ENCODE results near the gene SSR4. TPM values are rescaled to one million over a fixed set of nuclear protein-coding genes. Genes with fewer than 3 reads are reported as not detected.
"Not testable (repeated sequence)": the region's sequence is repeated elsewhere in the genome, so short reads cannot be mapped to it uniquely, and the experiment has no call there.

The SSR4 gene
- total RNA-seq, 3 donors from 2014 or later = 295 to 341 (median 296) TPM

DNA sequence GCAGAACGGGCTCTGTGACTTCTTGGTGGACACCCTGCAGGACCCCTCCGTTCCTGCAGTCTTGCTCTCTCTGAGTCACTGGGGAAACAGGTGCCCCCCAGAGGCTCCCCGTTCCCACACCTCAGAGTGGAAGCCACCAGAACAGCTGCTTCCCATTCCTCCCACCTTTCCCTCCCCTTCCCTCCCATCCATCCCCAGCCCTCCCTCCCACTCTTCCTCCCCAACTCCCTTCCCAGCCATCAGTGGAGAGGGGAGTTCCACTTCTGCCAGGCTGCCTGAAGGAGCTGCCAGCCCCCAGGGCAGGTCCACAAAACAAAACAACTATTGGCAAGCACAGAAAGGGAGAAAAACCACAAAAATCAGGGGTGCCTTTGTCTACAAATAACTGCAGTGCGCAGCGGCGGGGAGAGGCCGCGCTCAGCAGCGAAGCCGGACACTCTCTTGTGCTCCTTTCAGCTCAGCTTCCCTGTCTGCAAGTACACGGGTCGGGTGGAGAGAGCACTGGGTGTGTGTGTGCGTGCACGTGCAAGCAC lies 8.1 kb downstream of the SSR4 start:
- no peaks in the 10 kb centered on the region for H3K27me3 Mint-ChIP-seq (ENCODE audit: low read depth)
- H3K4me1 Mint-ChIP-seq (ENCODE audit: low read depth) = no peaks in the 10 kb centered on the region
- no peaks in the 10 kb centered on the region for H3K36me3 Mint-ChIP-seq (ENCODE audit: insufficient read depth)
- ATAC-seq (peak in 1 of 2 donors; percentile 3), DNase-seq (no peak)
- H3K9me3 Mint-ChIP-seq = no peaks in the 10 kb centered on the region
- H3K4me3 Mint-ChIP-seq = no peak overlapping the region

DNA sequence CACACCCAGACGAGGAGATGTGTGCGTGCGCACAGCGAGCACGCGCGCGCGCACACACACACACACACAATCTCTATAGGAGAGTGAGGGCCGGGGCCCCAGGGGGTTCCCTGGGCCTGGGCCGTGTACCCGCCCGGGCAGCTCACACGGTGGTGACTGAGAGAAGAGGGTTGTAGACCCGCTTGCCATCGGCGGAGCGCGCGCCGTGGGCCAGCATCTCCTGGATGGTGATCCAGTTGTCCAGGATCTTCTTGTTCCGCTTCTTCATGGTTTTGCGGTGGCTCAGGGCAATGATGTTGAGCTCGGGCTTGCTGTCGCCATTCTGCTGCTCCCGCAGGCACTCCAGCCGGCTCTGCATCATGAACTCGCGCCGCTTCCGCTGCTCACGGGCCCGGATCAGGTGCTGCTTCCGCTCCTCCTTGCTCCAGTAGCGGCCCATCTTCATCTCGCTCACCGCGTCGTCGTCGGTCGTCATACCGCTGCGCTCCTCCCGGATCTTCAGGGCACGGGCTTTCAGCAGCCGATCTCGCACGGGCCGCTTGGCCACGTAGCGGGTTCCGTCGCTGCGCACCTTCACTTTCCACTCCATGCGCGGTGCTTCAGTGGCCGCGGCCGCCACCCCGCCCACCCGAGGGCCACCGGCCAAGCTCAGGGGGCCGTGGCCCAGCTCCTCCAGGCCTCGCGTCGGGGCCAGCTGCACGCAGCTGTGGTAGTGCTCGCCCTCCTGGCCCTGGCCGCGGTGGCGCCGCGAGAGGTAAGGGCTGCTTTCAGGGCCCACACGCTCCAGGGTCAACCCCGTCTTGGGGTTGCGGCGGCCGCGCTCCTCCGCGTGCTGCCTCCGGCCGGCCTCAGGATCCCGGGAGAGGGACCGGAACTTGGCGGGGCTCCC lies 9.0 kb downstream of the SSR4 start:
- no peaks in the 10 kb centered on the region for H3K4me1 Mint-ChIP-seq (ENCODE audit: low read depth)

DNA sequence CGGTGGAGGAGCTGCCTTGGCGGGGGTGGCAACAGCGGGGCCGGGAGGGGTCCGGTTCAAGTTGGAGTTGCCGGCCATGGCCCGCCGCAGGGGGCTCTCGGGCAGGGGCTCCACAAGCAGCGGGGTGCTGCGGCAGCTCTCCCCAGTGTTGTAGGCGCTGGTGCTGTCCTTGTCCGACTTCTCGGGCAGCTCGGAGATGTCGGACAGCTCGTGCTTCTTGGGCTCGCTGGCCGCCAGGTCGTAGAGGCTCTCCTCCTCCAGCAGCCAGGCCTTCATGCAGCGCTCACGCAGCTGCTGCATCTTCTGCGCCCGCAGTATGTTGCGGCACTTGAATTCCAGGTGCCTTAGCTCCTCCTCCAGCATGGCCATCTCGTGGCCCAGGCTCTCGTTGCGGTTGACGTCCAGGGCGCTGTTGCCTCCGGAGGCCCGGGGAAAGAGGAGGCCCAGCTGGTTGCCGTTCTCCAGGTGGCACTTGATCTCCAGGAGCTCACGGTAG lies 9.7 kb downstream of the SSR4 start:
- no peak for DNase-seq
- no peaks in the 10 kb centered on the region for H3K27me3 Mint-ChIP-seq (ENCODE audit: low read depth)
- ATAC-seq = no peak
- H3K36me3 Mint-ChIP-seq (ENCODE audit: insufficient read depth) = no peaks in the 10 kb centered on the region
- H3K9me3 Mint-ChIP-seq = no peaks in the 10 kb centered on the region
- no peak overlapping the region for H3K4me3 Mint-ChIP-seq
- no peaks in the 10 kb centered on the region for H3K4me1 Mint-ChIP-seq (ENCODE audit: low read depth)

More for the DNA sequence above, 9.0 kb downstream of the SSR4 start:
- no peaks in the 10 kb centered on the region for H3K27me3 Mint-ChIP-seq (ENCODE audit: low read depth)
- H3K4me3 Mint-ChIP-seq = no peak overlapping the region
- DNase-seq (no peak), ATAC-seq (no peak)
- no peaks in the 10 kb centered on the region for H3K9me3 Mint-ChIP-seq
- no peaks in the 10 kb centered on the region for H3K36me3 Mint-ChIP-seq (ENCODE audit: insufficient read depth)

DNA sequence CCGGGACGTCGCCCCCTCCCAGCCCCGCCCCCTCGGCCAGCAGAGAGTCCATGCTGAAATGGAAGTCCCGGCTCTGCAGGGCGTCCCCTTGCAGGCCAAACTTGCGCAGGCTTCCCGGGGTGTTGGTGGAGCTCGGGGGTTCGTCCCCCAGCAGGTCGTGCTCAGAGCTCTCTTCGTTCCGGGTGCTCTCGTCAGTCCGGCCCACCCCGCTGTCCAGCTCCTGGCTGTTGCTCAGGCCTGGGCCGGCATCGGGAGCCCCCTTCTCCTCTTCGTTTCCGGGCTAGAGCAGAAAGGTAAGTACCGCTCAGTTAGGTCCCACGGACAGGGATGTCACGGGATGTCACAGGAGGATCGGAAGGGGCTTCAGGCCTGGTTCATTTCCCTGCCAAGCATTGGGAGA lies 10.2 kb downstream of the SSR4 start:
- H3K36me3 Mint-ChIP-seq (ENCODE audit: insufficient read depth) = no peaks in the 10 kb centered on the region
- no peak overlapping the region for H3K4me3 Mint-ChIP-seq
- ATAC-seq (no peak), DNase-seq (no peak)
- H3K27me3 Mint-ChIP-seq (ENCODE audit: low read depth) = no peaks in the 10 kb centered on the region
- H3K9me3 Mint-ChIP-seq = no peaks in the 10 kb centered on the region
- H3K4me1 Mint-ChIP-seq (ENCODE audit: low read depth) = no peaks in the 10 kb centered on the region

DNA sequence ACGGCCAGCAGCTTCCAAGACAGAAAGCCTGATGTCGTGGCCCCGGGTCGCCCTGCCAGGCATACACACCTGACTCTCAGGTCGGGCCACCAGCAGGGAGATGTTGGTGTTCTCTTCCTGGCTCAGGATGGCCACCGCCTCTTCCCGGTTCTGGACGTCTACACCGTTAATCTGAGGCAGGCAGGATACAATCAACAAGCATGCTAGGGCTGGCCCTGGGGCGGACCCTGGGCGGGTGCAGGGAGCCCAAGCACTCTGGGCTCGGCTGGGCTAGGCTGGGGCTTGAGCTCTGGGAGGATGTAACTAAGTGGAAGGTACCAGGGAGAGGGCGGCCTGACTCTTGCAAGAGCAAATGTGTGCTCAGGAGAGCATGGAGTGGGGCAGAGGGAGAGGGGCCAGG lies 11.0 kb downstream of the SSR4 start:
- ATAC-seq (no peak), DNase-seq (no peak)
- H3K36me3 Mint-ChIP-seq (ENCODE audit: insufficient read depth) = no peaks in the 10 kb centered on the region
- H3K4me1 Mint-ChIP-seq (ENCODE audit: low read depth) = no peaks in the 10 kb centered on the region
- H3K9me3 Mint-ChIP-seq = no peaks in the 10 kb centered on the region
- H3K4me3 Mint-ChIP-seq = no peak overlapping the region
- peaks cover 1% of the 10 kb centered on the region for H3K27me3 Mint-ChIP-seq (ENCODE audit: low read depth)

DNA sequence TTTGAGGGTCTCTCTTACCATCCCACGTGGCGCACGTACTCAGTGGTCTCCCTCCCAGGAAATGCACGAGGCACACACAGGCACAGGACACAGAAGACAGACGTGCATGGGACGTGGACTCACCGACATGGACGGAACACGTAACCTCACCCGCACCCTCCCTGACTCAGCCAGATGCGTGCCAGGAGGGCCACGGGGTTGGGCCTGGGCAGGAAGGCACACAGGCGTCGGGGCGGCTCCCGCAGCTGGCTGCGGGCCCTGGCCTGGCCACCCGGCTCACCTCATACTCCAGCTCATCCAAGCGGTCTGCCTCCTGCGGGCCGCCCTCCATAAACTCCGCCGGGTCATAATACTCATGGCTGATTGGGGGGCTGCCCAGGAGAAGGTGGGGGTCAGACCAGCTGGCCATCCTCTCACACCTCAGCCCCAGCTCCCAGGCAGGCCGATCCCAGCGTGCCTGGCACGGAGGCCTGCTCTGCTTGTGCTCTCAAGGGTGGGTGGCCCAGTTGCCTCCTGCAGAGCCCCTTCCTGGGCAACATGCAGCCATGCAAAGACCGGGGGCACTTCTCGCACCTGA lies 12.6 kb downstream of the SSR4 start:
- peaks cover 1% of the 10 kb centered on the region for H3K27me3 Mint-ChIP-seq (ENCODE audit: low read depth)
- no peak overlapping the region for H3K4me3 Mint-ChIP-seq
- no peaks in the 10 kb centered on the region for H3K9me3 Mint-ChIP-seq

DNA sequence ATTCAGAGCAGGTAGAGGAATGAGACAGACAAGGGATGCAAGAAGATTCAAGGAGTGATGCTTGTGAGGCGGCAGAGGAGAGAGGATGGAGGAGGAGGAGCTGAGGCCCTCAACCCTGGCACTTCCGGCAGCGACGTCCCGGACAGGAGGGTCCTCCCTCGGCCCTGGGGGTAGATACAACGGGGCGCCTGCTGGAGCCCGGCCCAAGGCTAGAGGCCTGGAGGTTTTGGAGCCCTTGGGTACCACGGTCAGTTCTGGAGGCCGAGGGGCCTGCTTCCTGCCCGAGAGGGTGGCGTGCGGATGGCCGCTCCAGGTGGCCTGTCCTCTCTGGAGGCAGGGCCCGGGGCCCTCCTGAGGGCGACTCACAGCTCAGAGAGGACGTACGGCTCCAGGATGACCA lies 13.5 kb downstream of the SSR4 start:
- Mint-ChIP-seq H3K9me3 (no peaks in the 10 kb centered on the region), H3K36me3 (ENCODE audit: insufficient read depth) (no peaks in the 10 kb centered on the region), H3K4me1 (ENCODE audit: low read depth) (no peaks in the 10 kb centered on the region), H3K4me3 (no peak overlapping the region), H3K27me3 (ENCODE audit: low read depth) (peaks cover 1% of the 10 kb centered on the region)
- no peak for ATAC-seq
- no peak for DNase-seq

More for the DNA sequence above, 12.6 kb downstream of the SSR4 start:
- Mint-ChIP-seq H3K4me1 (ENCODE audit: low read depth) (no peaks in the 10 kb centered on the region), H3K36me3 (ENCODE audit: insufficient read depth) (no peaks in the 10 kb centered on the region)
- DNase-seq (no peak), ATAC-seq (no peak)

DNA sequence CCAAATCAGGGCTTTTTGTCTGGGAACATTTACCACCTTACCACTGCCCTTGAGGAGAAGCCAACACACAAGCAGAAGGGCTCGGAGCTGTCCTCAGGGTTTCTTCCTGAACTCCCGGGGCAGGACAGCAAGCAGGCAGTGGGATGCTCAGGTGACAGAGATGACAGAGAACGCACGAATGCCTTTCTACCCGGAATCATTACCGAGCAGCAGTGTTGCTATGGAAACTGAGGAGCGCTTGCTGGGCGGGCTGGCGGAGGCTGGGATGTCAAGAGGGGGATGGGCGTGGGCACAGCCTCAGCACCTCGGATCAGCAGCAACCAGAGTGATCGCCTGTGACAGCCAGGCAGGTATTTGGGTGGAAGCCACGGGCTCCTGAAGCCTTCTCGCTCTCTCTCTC lies 17.8 kb downstream of the SSR4 start:
- DNase-seq (no peak), ATAC-seq (no peak)
- peaks cover 1% of the 10 kb centered on the region for H3K27me3 Mint-ChIP-seq (ENCODE audit: low read depth)
- H3K9me3 Mint-ChIP-seq = no peaks in the 10 kb centered on the region
- no peak overlapping the region for H3K4me3 Mint-ChIP-seq
- peaks cover 15% of the 10 kb centered on the region for H3K4me1 Mint-ChIP-seq (ENCODE audit: low read depth)
- no peaks in the 10 kb centered on the region for H3K36me3 Mint-ChIP-seq (ENCODE audit: insufficient read depth)

DNA sequence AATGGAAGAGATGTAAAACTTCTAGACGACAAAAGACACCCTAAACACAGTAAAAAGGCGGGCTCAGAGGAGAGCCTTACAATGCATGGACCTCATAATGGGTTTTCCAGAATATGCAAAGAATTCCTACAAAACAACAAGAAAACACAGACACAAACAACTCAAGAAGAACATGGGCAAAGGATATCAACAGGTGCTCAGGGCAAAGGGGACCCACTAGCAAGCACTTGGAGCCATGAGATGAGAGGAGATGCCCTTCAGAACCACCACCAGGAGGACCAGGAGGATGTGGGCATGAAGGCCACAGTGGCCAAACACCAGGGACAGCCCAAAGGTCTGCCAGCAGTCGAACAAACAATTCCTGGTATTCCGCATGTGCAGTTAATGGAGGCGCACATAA lies 18.7 kb downstream of the SSR4 start:
- Mint-ChIP-seq H3K4me1 (ENCODE audit: low read depth) (peaks cover 18% of the 10 kb centered on the region), H3K27me3 (ENCODE audit: low read depth) (peaks cover 1% of the 10 kb centered on the region), H3K9me3 (no peaks in the 10 kb centered on the region), H3K4me3 (no peak overlapping the region), H3K36me3 (ENCODE audit: insufficient read depth) (no peaks in the 10 kb centered on the region)
- DNase-seq (no peak), ATAC-seq (no peak)

DNA sequence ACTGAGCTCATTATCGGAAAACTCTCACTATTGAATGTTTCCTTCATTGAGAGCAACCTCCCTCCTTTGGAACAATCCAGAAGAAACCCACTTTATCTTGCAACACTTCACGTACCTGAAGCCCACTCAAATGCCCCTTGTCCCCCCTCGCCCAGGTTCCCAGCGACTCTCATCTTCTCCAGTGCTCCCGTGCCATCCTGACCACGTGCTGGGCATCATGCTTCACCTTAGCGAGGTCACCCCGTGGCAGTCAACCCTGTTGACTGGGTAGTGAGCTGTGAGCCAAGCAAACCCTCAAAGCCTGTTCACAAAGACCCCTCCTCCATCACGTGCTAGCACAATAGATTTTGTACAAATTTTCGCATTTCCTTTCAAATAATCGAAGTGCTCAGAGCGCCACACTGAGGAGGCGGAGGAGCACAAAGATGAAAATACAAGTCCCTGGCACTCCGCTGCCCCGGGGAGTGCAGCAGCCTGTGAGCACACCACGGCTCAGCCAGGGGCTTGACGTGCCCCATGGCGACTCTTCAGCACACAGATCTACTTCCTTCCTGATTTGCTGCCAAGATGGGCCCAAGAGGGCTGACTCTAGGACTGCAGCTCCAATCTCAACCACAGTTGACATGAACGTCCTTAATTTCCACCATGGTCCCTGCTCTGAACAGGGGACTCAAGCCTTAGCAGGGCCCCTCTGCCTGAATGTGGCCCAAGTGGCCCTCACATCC lies 20.3 kb downstream of the SSR4 start:
- Mint-ChIP-seq H3K9me3 (no peaks in the 10 kb centered on the region), H3K27me3 (ENCODE audit: low read depth) (peaks cover 1% of the 10 kb centered on the region), H3K36me3 (ENCODE audit: insufficient read depth) (no peaks in the 10 kb centered on the region), H3K4me3 (no peak overlapping the region), H3K4me1 (ENCODE audit: low read depth) (peaks cover 23% of the 10 kb centered on the region)
- ATAC-seq = no peak
- DNase-seq = no peak

DNA sequence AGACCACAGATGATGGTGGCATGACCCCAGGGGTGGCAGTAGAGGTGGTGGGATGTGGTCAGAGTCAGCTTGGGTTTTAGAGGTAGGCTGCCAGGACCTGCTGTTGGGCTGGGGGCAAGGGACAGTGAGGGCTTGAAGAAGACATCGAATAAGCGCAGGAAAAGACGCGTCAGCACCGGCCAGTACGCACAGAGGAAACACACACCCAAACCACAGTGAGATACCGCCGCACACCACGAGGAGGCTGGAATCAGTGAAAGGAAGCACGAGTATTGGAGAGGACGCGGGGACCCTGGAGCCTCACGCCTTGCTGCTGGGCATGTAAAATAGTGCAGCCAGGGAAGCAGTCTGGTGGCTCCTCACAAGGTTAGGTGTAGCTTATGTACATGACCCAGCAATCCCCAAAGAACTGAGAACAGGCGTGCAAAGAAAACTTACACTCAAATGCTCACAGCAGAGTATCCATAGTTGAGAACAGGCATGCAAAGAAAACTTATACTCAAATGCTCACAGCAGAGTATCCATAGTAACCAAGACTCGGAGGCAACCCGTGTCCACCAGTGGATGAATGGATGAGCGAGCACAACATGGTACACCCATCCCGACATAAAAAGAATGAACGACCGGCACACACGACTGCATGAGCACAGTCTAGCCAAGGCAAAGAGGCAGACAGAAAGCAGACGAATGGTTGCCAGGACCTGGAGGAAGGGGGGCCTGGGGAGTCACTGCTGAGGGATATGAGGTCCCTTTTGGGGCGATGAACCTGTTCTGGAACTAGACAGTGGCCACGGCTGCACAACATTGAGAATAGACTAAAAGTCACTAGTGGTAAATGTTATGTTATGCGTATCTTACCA lies 22.6 kb downstream of the SSR4 start:
- DNase-seq (no peak), ATAC-seq (peak; percentile 41 to 73)
- H3K4me3 Mint-ChIP-seq = peak overlapping the region; percentile 35
- H3K4me1 Mint-ChIP-seq (ENCODE audit: low read depth) = peaks cover 37% of the 10 kb centered on the region
- no peaks in the 10 kb centered on the region for H3K27me3 Mint-ChIP-seq (ENCODE audit: low read depth)
- H3K36me3 Mint-ChIP-seq (ENCODE audit: insufficient read depth) = no peaks in the 10 kb centered on the region
- no peaks in the 10 kb centered on the region for H3K9me3 Mint-ChIP-seq

DNA sequence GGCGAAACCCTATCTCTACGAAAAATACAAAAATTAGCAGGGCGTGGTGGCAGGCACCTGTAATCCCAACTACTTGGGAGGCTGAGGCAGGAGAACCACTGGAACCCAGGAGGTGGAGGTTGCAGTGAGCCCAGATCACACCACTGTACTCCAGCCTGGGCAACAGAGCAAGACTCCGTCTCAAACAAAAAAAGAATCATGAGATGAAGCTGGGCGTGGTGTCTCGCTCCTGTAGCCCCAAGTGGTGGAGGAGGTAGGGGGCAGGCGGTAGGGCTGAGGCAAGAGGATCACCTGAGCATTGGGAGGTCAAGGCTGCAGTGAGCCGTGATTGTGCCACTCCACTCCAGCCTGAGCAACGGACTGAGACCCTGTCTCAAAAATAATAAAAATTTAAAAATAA lies 23.6 kb downstream of the SSR4 start:
- not testable (repeated sequence) for DNase-seq; H3K36me3 Mint-ChIP-seq (ENCODE audit: insufficient read depth); H3K27me3 Mint-ChIP-seq (ENCODE audit: low read depth); H3K9me3 Mint-ChIP-seq; ATAC-seq; H3K4me3 Mint-ChIP-seq
- H3K4me1 Mint-ChIP-seq (ENCODE audit: low read depth) = peaks cover 44% of the 10 kb centered on the region

DNA sequence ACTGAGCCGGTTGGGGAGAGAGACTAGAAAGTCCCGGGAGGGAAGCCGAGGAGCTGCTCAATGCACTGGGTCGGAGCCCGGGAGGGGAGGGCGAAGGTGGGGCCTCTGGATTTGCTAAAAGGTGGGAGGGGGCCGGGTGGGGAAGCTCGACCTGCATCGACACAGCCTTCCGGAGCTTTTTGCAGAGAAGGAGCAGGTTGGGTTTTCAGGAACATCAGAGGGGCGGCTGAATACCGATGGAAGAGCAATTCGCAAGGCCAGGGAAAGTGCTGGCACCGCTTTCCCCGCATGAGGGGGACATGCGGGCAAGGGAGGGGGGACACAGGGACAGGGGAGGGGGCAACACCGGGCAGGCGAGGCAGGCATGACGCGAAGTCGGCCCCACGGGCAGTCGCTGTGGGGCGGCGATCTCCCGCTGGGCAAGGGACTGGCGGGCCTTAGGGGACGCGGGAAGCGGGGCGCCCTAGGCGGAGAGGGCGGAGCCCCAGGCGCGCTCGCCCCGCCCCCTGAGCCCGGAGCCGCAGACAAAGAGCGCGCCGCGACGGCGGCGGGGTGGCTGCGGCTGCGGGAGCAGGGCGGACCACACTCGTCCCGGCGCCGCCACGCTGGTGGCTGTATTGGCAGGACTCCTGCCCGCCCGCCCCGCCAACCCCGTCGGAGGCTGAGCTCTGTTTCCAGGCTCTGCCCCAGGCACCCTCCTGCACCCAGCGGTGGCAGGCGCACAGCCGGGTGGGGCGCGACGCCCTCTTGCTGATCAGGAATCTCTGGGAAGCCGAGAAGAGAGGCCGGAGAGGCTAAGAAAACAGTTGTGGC lies 24.3 kb downstream of the SSR4 start:
- peak; percentile 87 to 91 for ATAC-seq
- H3K4me1 Mint-ChIP-seq (ENCODE audit: low read depth) = peaks cover 47% of the 10 kb centered on the region
- H3K4me3 Mint-ChIP-seq = peak overlapping the region; percentile 64

More for the DNA sequence above, 24.3 kb downstream of the SSR4 start:
- DNase-seq = peak; percentile 41
- H3K36me3 Mint-ChIP-seq (ENCODE audit: insufficient read depth) = no peaks in the 10 kb centered on the region
- H3K27me3 Mint-ChIP-seq (ENCODE audit: low read depth) = no peaks in the 10 kb centered on the region
- no peaks in the 10 kb centered on the region for H3K9me3 Mint-ChIP-seq
